Muscle layer of duodenum (tissue), 2 donors: ENCODE data around the gene PTAFR.

Source experiments
- H3K27ac ChIP-seq: one replicate; pipeline ENCODE4 v1.7.0; 2013; ENCODE audit warnings: mild to moderate bottlenecking, low read length
- H3K27me3 ChIP-seq: one replicate; pipeline ENCODE4 v1.7.0; 2013; ENCODE audit warnings: low read depth, mild to moderate bottlenecking, control low read depth, low read length
- H3K36me3 ChIP-seq, 2 donors: one replicate each; pipeline ENCODE4 v1.7.0; 2013; ENCODE audit warnings: low read length in 2 of 2, control low read depth in 1 of 2, mild to moderate bottlenecking in 1 of 2; ENCODE audit not compliant: insufficient read depth in 2 of 2, control insufficient read depth in 1 of 2
- H3K4me1 ChIP-seq, 2 donors: one replicate each; pipeline ENCODE4 v1.7.0; 2013; ENCODE audit warnings: low read length in 2 of 2, mild to moderate bottlenecking in 2 of 2, control low read depth in 1 of 2, moderate library complexity in 1 of 2; ENCODE audit not compliant: insufficient read depth in 2 of 2, control insufficient read depth in 1 of 2
- H3K4me3 ChIP-seq, 2 donors: one replicate each; pipeline ENCODE4 v1.7.0; 2013; ENCODE audit warnings: low read length in 2 of 2, low read depth in 1 of 2, mild to moderate bottlenecking in 1 of 2
- H3K9me3 ChIP-seq, 2 donors: one replicate each; pipeline ENCODE4 v1.7.0; 2013; ENCODE audit warnings: low read length in 2 of 2, control low read depth in 1 of 2, mild to moderate bottlenecking in 1 of 2; ENCODE audit not compliant: control insufficient read depth in 1 of 2
- donor health status: healthy.

PTAFR gene

GRCh38 chr1:28173151-28173979, 3.1 kb downstream of the PTAFR start:
- H3K27me3 ChIP-seq: no peaks in the 10 kb centered on the region
- peak overlapping the region; percentile 56 for H3K27ac ChIP-seq
- H3K9me3 ChIP-seq: no peaks in the 10 kb centered on the region
- H3K4me1 ChIP-seq: peaks cover 0 to 4% of the 10 kb centered on the region in 2 donors
- peak overlapping the region; percentile 23 to 33 for H3K4me3 ChIP-seq
- H3K36me3 ChIP-seq: no peaks in the 10 kb centered on the region

DNA sequence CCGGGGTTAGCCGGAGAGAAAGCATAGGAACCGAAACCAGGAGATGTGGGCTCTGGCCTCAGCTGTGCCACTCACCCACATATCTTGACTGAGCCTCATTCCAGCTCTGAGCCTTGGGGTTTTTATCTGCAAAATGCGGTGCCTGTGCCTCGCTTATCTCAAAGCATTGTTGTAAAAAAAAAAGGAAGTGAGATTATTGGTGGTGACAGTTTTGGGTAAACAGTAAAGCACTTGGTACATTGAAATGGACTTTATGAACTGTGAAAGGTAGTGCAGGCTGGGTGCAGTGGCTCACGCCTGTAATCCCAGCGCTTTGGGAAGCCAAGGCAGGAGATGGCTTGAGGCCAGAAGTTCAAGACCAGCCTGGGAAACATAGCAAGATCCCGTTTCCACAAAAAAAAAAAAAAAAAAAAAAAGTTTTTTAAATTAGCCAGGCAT, 3.8 kb downstream of the PTAFR start:
- Histone ChIP-seq H3K27me3 (no peaks in the 10 kb centered on the region), H3K27ac (no peak overlapping the region), H3K4me3 (no peak overlapping the region), H3K4me1 (peaks cover 0 to 4% of the 10 kb centered on the region in 2 donors), H3K9me3 (no peaks in the 10 kb centered on the region), H3K36me3 (no peaks in the 10 kb centered on the region)

DNA sequence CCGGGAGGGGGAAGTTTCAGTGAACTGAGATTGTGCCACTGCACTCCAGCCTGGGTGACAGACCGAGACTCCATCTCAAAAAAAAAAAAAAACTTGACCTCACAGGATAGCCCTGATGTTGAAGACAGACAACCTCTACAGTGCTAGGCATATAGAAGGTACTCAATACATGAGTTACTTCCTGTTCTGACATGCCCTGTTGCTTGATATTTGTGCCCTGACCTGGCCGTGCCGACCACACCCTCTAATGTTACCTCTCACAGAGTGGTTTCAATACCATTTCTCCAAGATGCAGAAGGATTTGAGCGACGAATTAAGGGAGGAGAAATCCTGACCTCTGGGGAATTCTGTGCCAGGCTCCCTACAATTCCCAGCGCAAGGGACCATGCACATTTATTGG, 5.2 kb downstream of the PTAFR start:
- no peak overlapping the region for H3K4me3 ChIP-seq
- H3K27me3 ChIP-seq: no peaks in the 10 kb centered on the region
- no peaks in the 10 kb centered on the region for H3K36me3 ChIP-seq
- H3K4me1 ChIP-seq: peaks cover 0 to 4% of the 10 kb centered on the region in 2 donors
- H3K27ac ChIP-seq: no peak overlapping the region
- H3K9me3 ChIP-seq: no peaks in the 10 kb centered on the region

DNA sequence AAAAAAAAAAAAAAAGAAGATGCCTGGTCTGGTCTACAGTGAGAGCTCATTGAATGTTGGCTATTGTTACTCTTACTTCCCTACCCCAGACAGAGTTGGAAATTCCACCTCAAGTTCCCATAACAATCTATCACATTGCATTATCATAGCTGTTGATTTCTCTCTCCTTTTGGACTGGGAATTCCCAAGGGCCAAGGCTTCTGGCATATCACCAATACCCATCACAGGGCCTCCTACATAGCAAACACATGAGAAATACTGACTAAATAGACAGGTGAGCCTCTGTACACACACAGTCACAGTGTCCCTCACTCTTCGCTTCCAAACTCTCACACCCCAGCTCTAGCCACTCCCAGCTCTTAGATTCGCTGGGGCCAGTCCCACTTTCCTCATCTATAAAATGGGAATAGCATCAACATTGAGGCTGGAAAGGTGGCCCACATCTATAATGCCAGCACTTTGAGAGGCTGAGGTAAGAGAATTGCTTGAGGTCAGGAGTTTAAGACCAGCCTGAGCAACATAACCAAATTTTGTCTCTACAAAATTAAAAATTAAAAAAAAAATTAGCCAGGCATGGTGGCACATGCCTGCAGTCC, 6.4 kb downstream of the PTAFR start:
- Histone ChIP-seq H3K27ac (no peak overlapping the region), H3K4me3 (no peak overlapping the region), H3K27me3 (no peaks in the 10 kb centered on the region), H3K9me3 (peaks cover 0 to 2% of the 10 kb centered on the region in 2 donors), H3K4me1 (peaks cover 0 to 4% of the 10 kb centered on the region in 2 donors), H3K36me3 (no peaks in the 10 kb centered on the region)

DNA sequence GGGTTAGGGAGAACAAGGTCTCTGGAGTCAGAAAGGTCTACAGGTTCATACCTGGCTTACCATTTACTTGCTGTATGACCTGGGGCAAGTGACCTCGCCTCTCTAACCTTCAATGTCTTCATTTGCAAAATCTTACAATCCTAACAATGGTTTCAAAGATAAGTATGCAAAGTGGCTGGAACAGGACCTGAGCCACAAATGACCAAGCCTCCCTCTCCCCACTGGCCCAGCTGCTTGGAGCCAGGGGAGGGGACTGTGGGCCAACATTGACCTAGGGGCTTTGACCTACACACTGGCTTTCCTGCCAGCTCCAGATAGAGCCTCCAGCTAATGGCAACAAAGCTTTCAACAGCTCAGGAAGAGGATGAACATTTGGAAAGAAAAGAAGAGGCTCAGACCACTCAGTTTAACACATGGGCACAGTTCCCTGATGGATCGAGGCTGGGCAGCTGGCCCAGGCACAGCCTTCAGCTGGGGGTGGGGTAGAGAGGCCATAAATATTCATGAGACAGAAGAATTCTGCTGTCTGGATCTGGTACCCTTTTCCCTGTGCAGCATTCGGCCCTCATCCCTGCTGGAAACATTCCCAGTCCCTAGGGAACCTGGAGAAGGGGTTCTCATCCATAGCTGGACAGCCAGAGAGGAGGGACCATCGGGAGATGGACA, 12.9 kb downstream of the PTAFR start:
- Histone ChIP-seq H3K27ac (no peak overlapping the region), H3K4me3 (no peak overlapping the region), H3K36me3 (no peaks in the 10 kb centered on the region), H3K9me3 (peaks cover 0 to 2% of the 10 kb centered on the region in 2 donors), H3K4me1 (peaks cover 0 to 8% of the 10 kb centered on the region in 2 donors), H3K27me3 (no peaks in the 10 kb centered on the region)

GRCh38 chr1:28162151-28162550, 14.3 kb downstream of the PTAFR start:
- Histone ChIP-seq H3K4me3 (no peak overlapping the region), H3K27ac (peak overlapping the region; percentile 8), H3K9me3 (peaks cover 0 to 2% of the 10 kb centered on the region in 2 donors), H3K4me1 (peaks cover 0 to 8% of the 10 kb centered on the region in 2 donors), H3K27me3 (no peaks in the 10 kb centered on the region), H3K36me3 (no peaks in the 10 kb centered on the region)

- no peak overlapping the region for H3K4me3 ChIP-seq
- no peaks in the 10 kb centered on the region for H3K27me3 ChIP-seq
- no peaks in the 10 kb centered on the region for H3K36me3 ChIP-seq
- H3K4me1 ChIP-seq: peaks cover 0 to 8% of the 10 kb centered on the region in 2 donors
- peaks cover 0 to 2% of the 10 kb centered on the region in 2 donors for H3K9me3 ChIP-seq
- H3K27ac ChIP-seq: peak overlapping the region; percentile 8
Measured at GRCh38 chr1:28161751-28162150, 14.7 kb downstream of the PTAFR start.

GRCh38 chr1:28160782-28161266, 15.7 kb downstream of the PTAFR start:
- H3K4me3 ChIP-seq: no peak overlapping the region
- H3K27me3 ChIP-seq: no peaks in the 10 kb centered on the region
- no peaks in the 10 kb centered on the region for H3K36me3 ChIP-seq
- no peak overlapping the region for H3K27ac ChIP-seq
- H3K4me1 ChIP-seq: peaks cover 0 to 8% of the 10 kb centered on the region in 2 donors
- H3K9me3 ChIP-seq: no peaks in the 10 kb centered on the region

DNA sequence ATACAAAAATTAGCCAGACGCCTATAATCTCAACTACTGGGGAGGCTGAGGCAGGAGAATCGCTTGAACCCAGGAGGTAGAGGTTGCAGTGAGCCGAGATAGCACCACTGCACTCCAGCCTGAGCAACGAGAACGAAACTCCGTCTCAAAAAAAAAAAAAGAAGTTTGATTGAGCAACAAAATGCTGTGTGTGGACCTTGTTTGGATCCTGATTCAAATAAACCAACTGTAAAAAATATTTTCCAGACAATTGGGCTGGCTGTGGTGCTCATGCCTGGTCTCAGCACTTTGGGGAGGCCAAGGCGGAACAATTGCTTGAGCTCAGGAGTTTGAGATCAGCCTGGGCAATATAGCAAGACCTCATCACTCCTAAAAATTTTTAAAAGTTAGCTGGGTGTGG, 16.8 kb downstream of the PTAFR start:
- Histone ChIP-seq H3K4me3 (no peak overlapping the region), H3K27ac (no peak overlapping the region), H3K9me3 (no peaks in the 10 kb centered on the region), H3K4me1 (peaks cover 0 to 8% of the 10 kb centered on the region in 2 donors), H3K27me3 (no peaks in the 10 kb centered on the region), H3K36me3 (no peaks in the 10 kb centered on the region)

- no peaks in the 10 kb centered on the region for H3K27me3 ChIP-seq
- H3K36me3 ChIP-seq: no peaks in the 10 kb centered on the region
- no peaks in the 10 kb centered on the region for H3K9me3 ChIP-seq
- H3K4me3 ChIP-seq: no peak overlapping the region
- H3K27ac ChIP-seq: no peak overlapping the region
- peaks cover 0 to 8% of the 10 kb centered on the region in 2 donors for H3K4me1 ChIP-seq
Measured at GRCh38 chr1:28159243-28159642, 17.2 kb downstream of the PTAFR start.

DNA sequence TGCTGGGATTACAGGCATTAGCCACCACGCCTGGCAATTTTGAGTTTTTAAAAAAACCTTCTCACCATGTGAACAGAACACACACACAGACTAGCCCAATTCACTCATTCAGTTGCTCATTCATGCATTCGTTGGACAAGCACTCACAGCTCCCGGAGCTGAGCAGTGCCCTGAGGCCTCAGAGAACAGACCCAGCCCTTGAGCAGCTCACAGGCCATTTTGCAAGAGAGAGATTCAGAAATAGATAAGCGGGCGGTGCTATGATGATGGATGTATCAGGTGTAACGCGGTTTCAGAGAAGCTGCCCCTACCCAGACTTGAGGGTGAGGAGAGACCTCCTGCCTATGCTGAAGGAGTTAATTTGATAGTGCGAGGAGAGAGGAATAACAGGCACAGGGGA, 18.6 kb downstream of the PTAFR start:
- Histone ChIP-seq H3K27me3 (no peaks in the 10 kb centered on the region), H3K27ac (no peak overlapping the region)

More for the DNA sequence above, 18.6 kb downstream of the PTAFR start:
- Histone ChIP-seq H3K4me3 (no peak overlapping the region), H3K36me3 (no peaks in the 10 kb centered on the region), H3K9me3 (no peaks in the 10 kb centered on the region), H3K4me1 (no peaks in the 10 kb centered on the region)
